ENCODE results near the gene CCDC32.

DNA sequence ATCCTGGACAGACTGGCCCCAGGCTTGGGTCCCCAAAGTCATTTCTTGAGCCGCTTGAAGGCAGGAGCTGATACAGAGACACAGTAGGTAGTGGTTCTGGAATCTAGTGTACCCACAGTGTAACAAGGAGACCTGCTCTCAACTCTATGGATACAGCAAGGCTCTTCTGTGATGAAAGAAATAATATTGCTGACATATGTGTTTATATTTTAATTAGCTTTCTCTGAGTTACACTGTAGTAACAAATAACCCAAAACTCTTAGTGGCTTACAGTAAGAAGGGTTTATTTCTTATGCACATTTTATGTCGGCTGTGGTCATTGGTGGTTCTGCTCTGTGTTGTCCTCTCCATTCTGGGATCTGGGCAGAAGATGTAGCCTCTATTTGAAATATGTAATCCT, 48.5 kb downstream of the CCDC32 start:
- TF ChIP-seq CTCF (IDR thresholded peaks at IDR 0.05) = no peak
- TF ChIP-seq EZH2 (IDR thresholded peaks at IDR 0.05; ENCODE audit: borderline replicate concordance, insufficient read depth, low read depth, low read length, poor library complexity, severe bottlenecking) = no peak
